GM13976 (cell line): ENCODE data around the gene ISOC2.

Experiments
- DNase-seq: peaks from one replicate; pipeline ENCODE4 v3.0.0; 2012; ENCODE audit warnings: low spot score
- in situ Hi-C: fragments of 300-500 bp; cut with MboI; formaldehyde crosslinking; loops from one replicate; pipeline ENCODE4 v1.12.0; 2022; ENCODE audit warnings: low sequenced_read_pairs, mixed read lengths, inconsistent platforms; ENCODE audit not compliant: unreplicated experiment
- TF ChIP-seq, protein P1 (sequence below): IDR thresholded peaks from 2 replicates; pipeline ENCODE4 v1.5.1; 2012; ENCODE audit warnings: borderline replicate concordance, mild to moderate bottlenecking; ENCODE audit not compliant: insufficient read depth; ENCODE audit errors: extremely low read depth, missing control alignments, control extremely low read depth

ISOC2 gene

DNA sequence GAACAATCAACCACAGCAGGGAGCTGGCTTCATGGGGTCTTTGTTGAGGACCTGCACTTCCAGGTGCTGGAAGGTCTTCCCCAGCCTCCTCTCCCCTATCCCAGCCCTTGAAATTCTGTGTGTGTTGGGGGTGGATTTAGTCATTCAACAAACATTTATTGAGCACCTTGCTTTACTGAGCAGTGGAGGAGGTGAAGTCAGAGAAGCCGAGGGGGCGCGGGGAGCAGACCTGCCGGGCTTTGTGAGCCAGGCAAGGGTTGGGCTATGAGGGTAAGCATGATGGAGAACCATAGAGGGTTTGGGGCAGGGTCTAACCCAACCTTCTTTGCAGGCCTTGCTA is 6.6 kb upstream of the ISOC2 start:
- TF ChIP-seq, protein P1, sequence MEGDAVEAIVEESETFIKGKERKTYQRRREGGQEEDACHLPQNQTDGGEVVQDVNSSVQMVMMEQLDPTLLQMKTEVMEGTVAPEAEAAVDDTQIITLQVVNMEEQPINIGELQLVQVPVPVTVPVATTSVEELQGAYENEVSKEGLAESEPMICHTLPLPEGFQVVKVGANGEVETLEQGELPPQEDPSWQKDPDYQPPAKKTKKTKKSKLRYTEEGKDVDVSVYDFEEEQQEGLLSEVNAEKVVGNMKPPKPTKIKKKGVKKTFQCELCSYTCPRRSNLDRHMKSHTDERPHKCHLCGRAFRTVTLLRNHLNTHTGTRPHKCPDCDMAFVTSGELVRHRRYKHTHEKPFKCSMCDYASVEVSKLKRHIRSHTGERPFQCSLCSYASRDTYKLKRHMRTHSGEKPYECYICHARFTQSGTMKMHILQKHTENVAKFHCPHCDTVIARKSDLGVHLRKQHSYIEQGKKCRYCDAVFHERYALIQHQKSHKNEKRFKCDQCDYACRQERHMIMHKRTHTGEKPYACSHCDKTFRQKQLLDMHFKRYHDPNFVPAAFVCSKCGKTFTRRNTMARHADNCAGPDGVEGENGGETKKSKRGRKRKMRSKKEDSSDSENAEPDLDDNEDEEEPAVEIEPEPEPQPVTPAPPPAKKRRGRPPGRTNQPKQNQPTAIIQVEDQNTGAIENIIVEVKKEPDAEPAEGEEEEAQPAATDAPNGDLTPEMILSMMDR: no peak
- in situ Hi-C loops: no loop called here

DNA sequence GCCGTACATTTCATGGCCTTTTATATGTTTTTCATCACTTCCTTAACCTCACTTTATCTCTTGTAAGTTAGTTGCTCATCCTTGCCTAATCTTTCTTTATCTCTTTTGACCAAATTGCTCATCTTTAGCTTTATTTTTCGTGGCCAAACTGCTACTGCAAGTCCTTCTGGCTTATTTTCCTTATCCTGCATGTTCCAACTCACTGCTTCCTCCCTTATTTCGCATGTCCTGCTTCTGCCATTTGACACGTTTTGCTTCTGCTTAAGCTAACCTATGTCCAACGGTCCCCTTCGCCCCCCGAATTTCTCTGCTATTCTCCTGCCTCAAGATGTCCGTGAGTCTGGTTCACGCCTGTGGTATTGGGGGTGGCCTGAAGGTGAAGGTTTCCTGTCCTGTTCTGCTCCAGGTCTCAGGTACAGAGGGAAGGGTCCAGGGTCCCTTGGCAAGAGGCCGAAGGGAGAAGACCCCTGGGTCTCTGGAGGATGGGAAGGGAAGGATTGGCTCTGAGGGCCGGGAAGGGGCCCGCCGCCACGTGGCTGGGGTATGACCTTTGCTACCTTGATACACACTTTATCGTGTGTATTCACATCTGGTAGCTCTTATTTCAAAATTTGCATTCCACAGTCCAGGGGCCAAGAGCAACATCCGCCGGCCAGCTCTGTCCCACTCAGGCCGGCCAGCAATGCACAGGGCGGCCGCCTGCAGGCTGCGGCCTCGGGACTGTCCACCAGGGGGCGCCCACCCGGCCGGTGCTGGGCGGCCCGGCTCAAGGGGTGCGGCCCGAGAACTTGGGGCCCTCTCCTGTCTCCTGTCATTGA is 6.0 kb upstream of the ISOC2 start:
- TF ChIP-seq, protein P1: peak; percentile 96
- in situ Hi-C loops: no loop called here
- DNase-seq: peak; percentile 89

More for the DNA sequence above, 6.6 kb upstream of the ISOC2 start:
- no peak for DNase-seq

DNA sequence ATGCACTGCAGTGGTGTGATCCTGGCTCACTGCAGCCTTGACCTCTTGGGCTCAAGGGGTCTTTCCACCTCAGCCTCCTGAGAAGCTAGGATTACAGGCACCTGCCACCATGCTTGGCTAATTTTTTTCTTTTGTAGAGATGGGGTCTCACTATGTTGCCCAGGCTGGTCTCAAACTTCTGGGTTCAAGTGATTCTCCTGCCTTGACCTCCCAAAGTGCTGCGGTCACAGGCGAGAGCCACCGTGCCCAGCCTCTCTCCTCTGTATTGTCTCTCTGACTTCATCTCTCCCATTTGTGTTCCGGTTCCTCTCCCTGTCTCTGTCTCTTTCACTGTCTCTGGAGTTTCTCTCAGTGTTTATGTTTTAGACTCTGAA is 4.8 kb upstream of the ISOC2 start:
- in situ Hi-C loops: no loop called here
- TF ChIP-seq, protein P1: no peak
- no peak for DNase-seq

DNA sequence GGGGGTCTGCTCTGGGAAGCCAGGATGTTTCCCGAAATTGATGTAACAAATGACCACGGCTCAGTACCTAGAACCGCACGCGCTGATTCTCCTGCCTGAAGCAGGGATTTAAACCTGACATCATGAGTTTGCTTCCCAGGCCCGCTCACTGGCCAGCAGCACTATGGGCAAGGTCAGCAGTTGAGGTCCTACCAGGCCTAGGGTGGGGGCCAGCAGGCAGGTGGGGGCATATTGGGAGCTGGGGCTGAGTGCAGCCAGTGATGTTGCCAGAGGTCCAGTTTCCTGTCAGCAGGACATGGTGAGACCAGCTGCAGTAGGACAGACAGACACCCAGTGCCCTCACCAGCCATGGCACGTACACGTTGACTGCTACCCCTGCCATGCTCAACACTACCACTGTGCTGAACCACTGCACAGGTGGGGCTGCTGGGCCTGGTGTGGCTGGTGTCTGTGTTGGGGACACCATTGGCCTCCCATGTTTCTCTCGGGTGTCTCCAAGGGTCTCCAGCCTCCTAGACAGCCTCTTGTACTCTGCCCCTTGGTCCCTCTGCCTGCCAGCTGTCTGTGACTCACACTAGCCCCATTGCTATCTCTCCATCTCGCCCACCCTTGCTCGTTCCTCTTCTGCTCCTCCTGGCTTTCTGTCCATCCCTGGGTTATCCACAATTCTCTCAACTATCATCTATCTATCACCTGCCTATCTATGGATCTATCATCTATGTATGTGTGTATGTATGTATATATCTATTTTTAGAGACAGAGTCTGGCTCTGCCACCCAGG is 4.2 kb upstream of the ISOC2 start:
- DNase-seq: no peak
- in situ Hi-C loops: no loop called here
- TF ChIP-seq, protein P1: no peak

DNA sequence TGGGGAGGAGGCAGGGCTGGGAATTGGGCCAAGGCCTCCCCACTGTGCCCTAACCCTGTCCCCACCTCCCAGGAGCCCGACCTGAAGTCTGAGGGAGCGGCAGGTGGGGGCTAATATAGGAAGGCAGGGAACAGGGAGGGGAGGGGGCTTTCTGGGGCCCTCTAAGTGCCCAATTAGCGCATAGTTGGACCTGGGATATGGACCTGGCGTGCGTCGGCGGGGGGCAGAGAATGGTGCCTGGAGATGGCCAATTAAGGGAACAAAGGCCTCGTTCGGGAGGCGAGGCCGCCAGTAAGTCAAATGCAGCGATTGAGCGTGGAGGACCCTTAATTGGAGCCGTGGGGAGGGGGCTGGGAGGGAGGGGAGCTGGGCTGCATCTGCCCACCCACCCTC is 3.2 kb upstream of the ISOC2 start, which contains the start of gene C19orf85:
C19orf85 (minus strand) TSS at position 90 of the 393 bp plus-strand sequence. CDS start 197 bp downstream, outside the sequence.
- TF ChIP-seq, protein P1: no peak
- DNase-seq: no peak
- in situ Hi-C loops: no loop called here

DNA sequence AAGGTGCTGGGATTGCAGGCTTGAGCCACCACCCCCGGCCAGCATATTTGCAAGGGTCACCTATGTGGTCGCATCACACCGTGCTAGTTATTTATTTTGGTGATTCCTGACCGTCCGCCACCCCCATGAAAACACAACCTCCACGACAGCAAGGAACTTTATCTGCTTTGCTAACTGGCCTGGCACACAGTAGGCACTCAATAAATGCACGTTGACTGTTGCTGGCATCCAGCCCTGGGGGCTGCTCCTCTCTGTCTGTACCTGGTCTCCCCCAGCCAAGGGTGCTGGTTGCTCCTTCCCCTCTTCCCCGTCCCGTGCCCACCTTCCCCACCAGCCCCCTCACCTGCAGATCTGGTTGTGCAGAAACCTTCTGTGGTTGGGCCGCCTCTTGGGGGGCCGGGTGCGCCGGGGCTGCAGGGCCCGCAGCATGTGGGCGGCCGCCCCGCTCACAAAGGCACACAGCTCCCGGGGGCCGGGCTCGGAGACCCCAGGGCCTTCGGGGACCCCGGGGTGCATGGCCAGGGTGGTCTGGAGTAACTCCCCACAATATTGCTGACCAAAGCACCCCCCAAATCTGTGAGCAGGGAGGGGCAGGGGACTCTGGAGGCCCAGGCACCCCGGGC is 2.7 kb upstream of the ISOC2 start:
- in situ Hi-C loops: no loop called here
- TF ChIP-seq, protein P1: no peak
- no peak for DNase-seq
